ENCODE measurements around the gene CYP3A5. TPM values are rescaled to one million over a fixed set of nuclear protein-coding genes. Genes with fewer than 3 reads are reported as not detected.

The CYP3A5 gene
- total and polyA plus RNA-seq, 2 of the 13 experiments (the other 11 are each of a cell fraction or from before 2014, with no cell fraction given): 5.7 to 9.3 TPM

GRCh38 chr7:99693427-99694200 is 13.8 kb upstream of the CYP3A5 start (continued):
- TF ChIP-seq CTCF (CRISPR knock-in tag; IDR thresholded peaks at IDR 0.05) (no peak; the same call in 1 of the 2 replicates), ZNF512B (CRISPR knock-in tag; IDR thresholded peaks at IDR 0.05; ENCODE audit: borderline replicate concordance) (no peak), ZFY (CRISPR knock-in tag; IDR thresholded peaks at IDR 0.05) (peak; percentile 93), NKX3-1 (CRISPR knock-in tag; IDR thresholded peaks at IDR 0.05) (no peak), ZNF101 (CRISPR knock-in tag; IDR thresholded peaks at IDR 0.05; ENCODE audit: borderline replicate concordance, low read depth) (no peak), TBX3 (IDR thresholded peaks at IDR 0.05; ENCODE audit: borderline replicate concordance) (no peak), ZNF678 (CRISPR knock-in tag; IDR thresholded peaks at IDR 0.05) (no peak), RARA (CRISPR knock-in tag; IDR thresholded peaks at IDR 0.05) (peak; percentile 51; the same call in 1 of the 2 replicates), ATRX (CRISPR knock-in tag; IDR thresholded peaks at IDR 0.05; ENCODE audit: borderline replicate concordance) (no peak), TARDBP (CRISPR knock-in tag; IDR thresholded peaks at IDR 0.05) (no peak; the same call in none of the 2 replicates), ZBTB38 (CRISPR knock-in tag; IDR thresholded peaks at IDR 0.05) (peak; percentile 64), MEIS2 (CRISPR knock-in tag; IDR thresholded peaks at IDR 0.05) (peak; percentile 38; the same call in 1 of the 2 replicates), ATF6 (CRISPR knock-in tag; conservative IDR thresholded peaks at IDR 0.05) (no peak; the same call in 1 of the 2 replicates), TOE1 (CRISPR knock-in tag; IDR thresholded peaks at IDR 0.05) (no peak), MLLT10 (CRISPR knock-in tag; IDR thresholded peaks at IDR 0.05) (no peak), KMT2B (CRISPR knock-in tag; IDR thresholded peaks at IDR 0.05) (peak; percentile 79), ZBTB21 (CRISPR knock-in tag; IDR thresholded peaks at IDR 0.05) (no peak), ZNF850 (CRISPR knock-in tag; conservative IDR thresholded peaks at IDR 0.05) (no peak), CEBPB (IDR thresholded peaks at IDR 0.05; ENCODE audit: borderline replicate concordance, low read depth, low read length) (no peak), MEIS1 (CRISPR knock-in tag; IDR thresholded peaks at IDR 0.05; ENCODE audit: borderline replicate concordance) (peak; percentile 63; the same call in 1 of the 2 replicates), NCOR1 (IDR thresholded peaks at IDR 0.05; ENCODE audit: borderline replicate concordance, low read length) (peak; percentile 33; the same call in 1 of the 2 replicates), ZNF331 (CRISPR knock-in tag; IDR thresholded peaks at IDR 0.05) (peak; percentile 83), HMG20A (CRISPR knock-in tag; IDR thresholded peaks at IDR 0.05; ENCODE audit: borderline replicate concordance) (peak; percentile 46; the same call in 1 of the 2 replicates)

Measured in HepG2 (cell line).